ENCODE results near the gene SPAG17. TPM values are rescaled to one million over a fixed set of nuclear protein-coding genes. Genes with fewer than 3 reads are reported as not detected.

SPAG17 gene
- polyA plus RNA-seq, 2 donors, result 14.2 to 15.4 TPM

DNA sequence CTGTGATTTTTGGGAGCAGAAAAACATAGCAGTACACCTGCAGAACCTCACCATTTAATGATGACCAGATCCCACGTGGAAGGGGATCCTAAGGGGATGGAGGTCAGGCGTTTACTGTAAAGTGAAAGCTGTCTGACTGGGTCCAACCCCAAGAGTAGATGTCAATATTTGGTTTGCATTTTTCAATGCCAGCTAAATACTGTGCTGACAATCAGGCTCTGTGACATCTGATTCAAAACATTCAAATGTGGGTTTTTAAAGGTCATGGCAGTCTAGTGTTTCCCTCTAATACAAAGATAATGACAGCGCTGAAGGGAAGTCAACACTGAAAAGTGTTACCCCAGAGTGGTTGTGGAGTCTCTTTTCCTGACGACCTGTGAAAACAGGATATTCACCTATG is 68.1 kb downstream of the SPAG17 start:
- H3K27ac ChIP-seq (ENCODE audit: low read depth in 2 of 2, low read length in 1 of 2), result no peak overlapping the region
- no peaks in the 10 kb centered on the region for H3K27me3 ChIP-seq (ENCODE audit: control insufficient read depth in 1 of 2, insufficient read depth in 2 of 2, low read length in 2 of 2)
- H3K4me3 ChIP-seq (ENCODE audit: low read depth in 1 of 2, low read length in 2 of 2), result no peak overlapping the region
- 46 to 58% methylated on average over 4 of the region's 4 CpGs for WGBS, 2 donors
- H3K9me3 ChIP-seq (ENCODE audit: control insufficient read depth in 2 of 2, insufficient read depth in 1 of 2, low read depth in 1 of 2, low read length in 1 of 2), result no peaks in the 10 kb centered on the region
- no peaks in the 10 kb centered on the region for H3K36me3 ChIP-seq (ENCODE audit: control insufficient read depth in 2 of 2, insufficient read depth in 2 of 2, low read length in 1 of 2)
- no peaks in the 10 kb centered on the region for H3K4me1 ChIP-seq (ENCODE audit: control insufficient read depth in 2 of 2, insufficient read depth in 2 of 2, low read length in 1 of 2)

- no peaks in the 10 kb centered on the region for H3K4me1 ChIP-seq (ENCODE audit: control insufficient read depth in 2 of 2, insufficient read depth in 2 of 2, low read length in 1 of 2)
- no peak overlapping the region for H3K27ac ChIP-seq (ENCODE audit: low read depth in 2 of 2, low read length in 1 of 2)
- H3K27me3 ChIP-seq (ENCODE audit: control insufficient read depth in 1 of 2, insufficient read depth in 2 of 2, low read length in 2 of 2), result no peaks in the 10 kb centered on the region
- H3K9me3 ChIP-seq (ENCODE audit: control insufficient read depth in 2 of 2, insufficient read depth in 1 of 2, low read depth in 1 of 2, low read length in 1 of 2), result no peaks in the 10 kb centered on the region
- H3K4me3 ChIP-seq (ENCODE audit: low read depth in 1 of 2, low read length in 2 of 2), result no peak overlapping the region
- no peaks in the 10 kb centered on the region for H3K36me3 ChIP-seq (ENCODE audit: control insufficient read depth in 2 of 2, insufficient read depth in 2 of 2, low read length in 1 of 2)
- 74 to 79% methylated on average over 5 of the region's 5 CpGs for WGBS, 2 donors
These were observed 68.6 kb downstream of the SPAG17 start for GRCh38 chr1:118116401-118116800.

GRCh38 chr1:118115567-118116295 is 69.3 kb downstream of the SPAG17 start:
- Histone ChIP-seq H3K27me3 (ENCODE audit: control insufficient read depth in 1 of 2, insufficient read depth in 2 of 2, low read length in 2 of 2) (no peaks in the 10 kb centered on the region), H3K27ac (ENCODE audit: low read depth in 2 of 2, low read length in 1 of 2) (no peak overlapping the region), H3K4me3 (ENCODE audit: low read depth in 1 of 2, low read length in 2 of 2) (no peak overlapping the region), H3K9me3 (ENCODE audit: control insufficient read depth in 2 of 2, insufficient read depth in 1 of 2, low read depth in 1 of 2, low read length in 1 of 2) (no peaks in the 10 kb centered on the region), H3K36me3 (ENCODE audit: control insufficient read depth in 2 of 2, insufficient read depth in 2 of 2, low read length in 1 of 2) (no peaks in the 10 kb centered on the region), H3K4me1 (ENCODE audit: control insufficient read depth in 2 of 2, insufficient read depth in 2 of 2, low read length in 1 of 2) (no peaks in the 10 kb centered on the region)
- 61 to 67% methylated on average over 6 of the region's 6 CpGs for WGBS, 2 donors

DNA sequence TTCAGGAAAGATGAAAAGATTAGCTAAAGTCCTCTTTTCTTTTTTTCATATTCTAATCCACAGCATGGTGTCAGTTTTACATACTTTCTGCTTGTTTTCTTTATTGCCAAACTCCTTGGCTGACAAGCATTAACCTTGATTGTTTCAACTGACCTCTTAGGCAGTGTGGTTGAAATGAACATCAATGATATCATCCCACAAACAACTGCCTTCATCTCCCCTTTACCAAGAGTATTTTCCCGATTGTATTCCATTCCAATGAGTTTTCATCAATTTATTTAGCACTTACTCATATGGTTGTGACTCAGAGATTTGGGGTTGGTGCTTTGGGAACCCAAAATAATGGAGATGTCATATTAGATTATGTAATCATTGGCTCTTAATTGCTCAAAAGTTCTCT is 71.8 kb downstream of the SPAG17 start:
- Histone ChIP-seq H3K36me3 (ENCODE audit: control insufficient read depth in 2 of 2, insufficient read depth in 2 of 2, low read length in 1 of 2) (no peaks in the 10 kb centered on the region), H3K9me3 (ENCODE audit: control insufficient read depth in 2 of 2, insufficient read depth in 1 of 2, low read depth in 1 of 2, low read length in 1 of 2) (no peaks in the 10 kb centered on the region), H3K27ac (ENCODE audit: low read depth in 2 of 2, low read length in 1 of 2) (no peak overlapping the region), H3K4me1 (ENCODE audit: control insufficient read depth in 2 of 2, insufficient read depth in 2 of 2, low read length in 1 of 2) (no peaks in the 10 kb centered on the region), H3K27me3 (ENCODE audit: control insufficient read depth in 1 of 2, insufficient read depth in 2 of 2, low read length in 2 of 2) (no peaks in the 10 kb centered on the region), H3K4me3 (ENCODE audit: low read depth in 1 of 2, low read length in 2 of 2) (no peak overlapping the region)
- WGBS, 2 donors, result 37 to 42% methylated on average over 1 of the region's 1 CpG

DNA sequence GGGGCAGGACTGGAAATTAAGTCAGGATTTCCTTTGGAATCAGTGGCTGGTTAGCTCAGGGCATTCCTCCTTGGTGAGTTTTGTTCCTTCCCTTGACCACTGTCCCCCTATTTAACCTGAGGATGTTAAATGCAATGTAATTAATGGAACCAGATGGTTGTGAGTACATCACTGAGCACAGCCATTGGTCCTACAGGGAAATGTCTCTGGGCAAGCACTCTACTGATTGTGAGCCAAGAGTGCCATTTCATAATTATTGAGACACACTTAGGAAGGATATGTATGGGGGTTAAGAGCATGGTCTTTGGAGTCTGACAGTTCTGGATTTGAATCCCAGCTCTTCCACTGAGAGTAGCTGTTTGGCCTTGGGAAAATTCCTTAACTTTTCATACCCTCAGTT is 74.4 kb downstream of the SPAG17 start:
- Histone ChIP-seq H3K27me3 (ENCODE audit: control insufficient read depth in 1 of 2, insufficient read depth in 2 of 2, low read length in 2 of 2) (no peaks in the 10 kb centered on the region), H3K4me3 (ENCODE audit: low read depth in 1 of 2, low read length in 2 of 2) (no peak overlapping the region), H3K4me1 (ENCODE audit: control insufficient read depth in 2 of 2, insufficient read depth in 2 of 2, low read length in 1 of 2) (no peaks in the 10 kb centered on the region), H3K36me3 (ENCODE audit: control insufficient read depth in 2 of 2, insufficient read depth in 2 of 2, low read length in 1 of 2) (no peaks in the 10 kb centered on the region), H3K27ac (ENCODE audit: low read depth in 2 of 2, low read length in 1 of 2) (no peak overlapping the region), H3K9me3 (ENCODE audit: control insufficient read depth in 2 of 2, insufficient read depth in 1 of 2, low read depth in 1 of 2, low read length in 1 of 2) (no peaks in the 10 kb centered on the region)

- no peak overlapping the region for H3K4me3 ChIP-seq (ENCODE audit: low read depth in 1 of 2, low read length in 2 of 2)
- no peaks in the 10 kb centered on the region for H3K9me3 ChIP-seq (ENCODE audit: control insufficient read depth in 2 of 2, insufficient read depth in 1 of 2, low read depth in 1 of 2, low read length in 1 of 2)
- H3K27me3 ChIP-seq (ENCODE audit: control insufficient read depth in 1 of 2, insufficient read depth in 2 of 2, low read length in 2 of 2), result no peaks in the 10 kb centered on the region
- no peaks in the 10 kb centered on the region for H3K4me1 ChIP-seq (ENCODE audit: control insufficient read depth in 2 of 2, insufficient read depth in 2 of 2, low read length in 1 of 2)
- H3K36me3 ChIP-seq (ENCODE audit: control insufficient read depth in 2 of 2, insufficient read depth in 2 of 2, low read length in 1 of 2), result no peaks in the 10 kb centered on the region
- no peak overlapping the region for H3K27ac ChIP-seq (ENCODE audit: low read depth in 2 of 2, low read length in 1 of 2)
- WGBS, 2 donors, result 86 to 90% methylated on average over 3 of the region's 3 CpGs
These were observed 80.1 kb downstream of the SPAG17 start for GRCh38 chr1:118104951-118105350.

GRCh38 chr1:118102445-118102844 is 82.6 kb downstream of the SPAG17 start:
- H3K27me3 ChIP-seq (ENCODE audit: control insufficient read depth in 1 of 2, insufficient read depth in 2 of 2, low read length in 2 of 2), result no peaks in the 10 kb centered on the region
- no peak overlapping the region for H3K4me3 ChIP-seq (ENCODE audit: low read depth in 1 of 2, low read length in 2 of 2)
- H3K36me3 ChIP-seq (ENCODE audit: control insufficient read depth in 2 of 2, insufficient read depth in 2 of 2, low read length in 1 of 2), result no peaks in the 10 kb centered on the region
- no peaks in the 10 kb centered on the region for H3K9me3 ChIP-seq (ENCODE audit: control insufficient read depth in 2 of 2, insufficient read depth in 1 of 2, low read depth in 1 of 2, low read length in 1 of 2)
- 63 to 68% methylated on average over 3 of the region's 3 CpGs for WGBS, 2 donors
- no peaks in the 10 kb centered on the region for H3K4me1 ChIP-seq (ENCODE audit: control insufficient read depth in 2 of 2, insufficient read depth in 2 of 2, low read length in 1 of 2)
- H3K27ac ChIP-seq (ENCODE audit: low read depth in 2 of 2, low read length in 1 of 2), result no peak overlapping the region

GRCh38 chr1:118101999-118102398 is 83.0 kb downstream of the SPAG17 start:
- no peaks in the 10 kb centered on the region for H3K4me1 ChIP-seq (ENCODE audit: control insufficient read depth in 2 of 2, insufficient read depth in 2 of 2, low read length in 1 of 2)
- no peaks in the 10 kb centered on the region for H3K36me3 ChIP-seq (ENCODE audit: control insufficient read depth in 2 of 2, insufficient read depth in 2 of 2, low read length in 1 of 2)
- no peak overlapping the region for H3K4me3 ChIP-seq (ENCODE audit: low read depth in 1 of 2, low read length in 2 of 2)
- 60 to 86% methylated on average over 1 of the region's 1 CpG for WGBS, 2 donors
- no peak overlapping the region for H3K27ac ChIP-seq (ENCODE audit: low read depth in 2 of 2, low read length in 1 of 2)
- H3K9me3 ChIP-seq (ENCODE audit: control insufficient read depth in 2 of 2, insufficient read depth in 1 of 2, low read depth in 1 of 2, low read length in 1 of 2), result no peaks in the 10 kb centered on the region
- H3K27me3 ChIP-seq (ENCODE audit: control insufficient read depth in 1 of 2, insufficient read depth in 2 of 2, low read length in 2 of 2), result no peaks in the 10 kb centered on the region

- Histone ChIP-seq H3K4me1 (ENCODE audit: control insufficient read depth in 2 of 2, insufficient read depth in 2 of 2, low read length in 1 of 2) (no peaks in the 10 kb centered on the region), H3K27ac (ENCODE audit: low read depth in 2 of 2, low read length in 1 of 2) (no peak overlapping the region), H3K4me3 (ENCODE audit: low read depth in 1 of 2, low read length in 2 of 2) (no peak overlapping the region), H3K27me3 (ENCODE audit: control insufficient read depth in 1 of 2, insufficient read depth in 2 of 2, low read length in 2 of 2) (no peaks in the 10 kb centered on the region), H3K36me3 (ENCODE audit: control insufficient read depth in 2 of 2, insufficient read depth in 2 of 2, low read length in 1 of 2) (no peaks in the 10 kb centered on the region), H3K9me3 (ENCODE audit: control insufficient read depth in 2 of 2, insufficient read depth in 1 of 2, low read depth in 1 of 2, low read length in 1 of 2) (no peaks in the 10 kb centered on the region)
- WGBS, 2 donors, result 57 to 69% methylated on average over 9 of the region's 9 CpGs
These were observed 83.5 kb downstream of the SPAG17 start for GRCh38 chr1:118101515-118101844.

GRCh38 chr1:118100686-118101514 is 84.1 kb downstream of the SPAG17 start:
- Histone ChIP-seq H3K27ac (ENCODE audit: low read depth in 2 of 2, low read length in 1 of 2) (no peak overlapping the region), H3K9me3 (ENCODE audit: control insufficient read depth in 2 of 2, insufficient read depth in 1 of 2, low read depth in 1 of 2, low read length in 1 of 2) (no peaks in the 10 kb centered on the region), H3K36me3 (ENCODE audit: control insufficient read depth in 2 of 2, insufficient read depth in 2 of 2, low read length in 1 of 2) (no peaks in the 10 kb centered on the region)

More at GRCh38 chr1:118100686-118101514, 84.1 kb downstream of the SPAG17 start:
- Histone ChIP-seq H3K4me1 (ENCODE audit: control insufficient read depth in 2 of 2, insufficient read depth in 2 of 2, low read length in 1 of 2) (no peaks in the 10 kb centered on the region), H3K27me3 (ENCODE audit: control insufficient read depth in 1 of 2, insufficient read depth in 2 of 2, low read length in 2 of 2) (no peaks in the 10 kb centered on the region), H3K4me3 (ENCODE audit: low read depth in 1 of 2, low read length in 2 of 2) (no peak overlapping the region)

All from esophagus (tissue), 2 donors.